ENCODE measurements around the gene KIF21B. TPM values are rescaled to one million over a fixed set of nuclear protein-coding genes. Genes with fewer than 3 reads are reported as not detected.
"Not testable (repeated sequence)": the region's sequence is repeated elsewhere in the genome, so short reads cannot be mapped to it uniquely, and the experiment has no call there.

KIF21B gene
- total RNA-seq, 1 experiment from 2014 or later = 0.74 TPM

- DNase-seq (ENCODE audit: low read depth, low spot score) = no peak
- in situ Hi-C loops (cut with HindIII; ENCODE audit: low pct_unique_long_range_greater_than_20kb, low sequenced_read_pairs) = no loop called here
Observed at GRCh38 chr1:200968469-200969410, 54.8 kb downstream of the KIF21B start.

DNA sequence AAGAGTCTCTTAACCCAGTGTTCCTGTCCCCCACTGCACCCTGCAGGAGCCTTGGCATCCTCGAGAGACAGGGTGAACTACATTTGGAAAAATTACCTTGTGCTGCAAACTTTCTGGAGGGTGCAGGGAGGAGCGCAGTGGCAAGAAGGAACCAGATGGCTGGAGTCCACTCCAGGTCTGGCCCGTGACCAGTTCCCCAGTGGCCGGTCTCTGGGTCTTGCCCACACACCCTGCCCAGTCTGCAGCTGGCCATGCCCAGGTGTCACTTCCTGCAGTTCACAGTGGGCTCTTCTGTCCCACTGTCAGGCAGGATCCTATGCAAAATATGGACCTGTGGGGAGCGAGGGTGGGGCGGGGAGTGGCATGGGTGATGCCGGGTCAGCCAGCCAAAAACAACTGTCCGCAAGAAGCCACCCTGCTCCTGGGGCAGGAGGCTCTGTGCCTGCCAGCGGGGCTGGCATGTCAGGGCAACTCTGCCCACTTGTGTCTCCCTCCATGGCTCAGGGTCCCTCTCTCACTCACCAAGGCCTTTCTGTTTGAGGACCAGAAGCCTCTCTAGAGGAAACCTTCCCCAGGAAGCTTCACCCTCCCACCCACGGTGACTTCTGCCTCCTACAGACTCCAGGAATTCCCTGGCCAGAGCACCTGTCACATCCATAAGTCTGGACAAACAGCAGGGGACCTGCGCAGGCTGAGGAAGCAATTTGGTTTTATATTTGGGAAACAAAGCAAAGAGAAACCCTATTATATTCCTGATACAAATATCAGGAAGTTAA lies 55.6 kb downstream of the KIF21B start:
- in situ Hi-C loops (cut with HindIII; ENCODE audit: low pct_unique_long_range_greater_than_20kb, low sequenced_read_pairs) = no loop called here
- DNase-seq (ENCODE audit: low read depth, low spot score) = no peak

DNA sequence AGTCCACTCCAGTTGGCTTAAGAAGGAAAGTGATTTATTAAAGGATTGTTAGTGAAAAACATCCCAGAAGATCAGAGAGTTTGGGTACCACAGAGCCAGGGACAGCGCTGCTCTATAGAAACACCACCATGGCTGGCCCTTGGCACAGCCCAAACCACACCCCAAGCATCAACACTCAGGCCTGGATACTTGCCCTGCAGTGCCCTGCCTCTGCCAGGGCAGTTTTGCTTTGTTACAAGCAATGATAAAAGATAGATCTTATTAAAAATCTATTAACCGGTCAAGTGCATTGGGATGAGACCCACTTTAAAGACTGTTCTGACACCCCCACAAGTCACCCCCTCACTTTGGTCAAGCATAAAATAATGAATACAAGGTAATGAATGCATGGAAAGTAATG lies 56.6 kb downstream of the KIF21B start:
- in situ Hi-C loops (cut with HindIII; ENCODE audit: low pct_unique_long_range_greater_than_20kb, low sequenced_read_pairs) = no loop called here

GRCh38 chr1:200965111-200965805 lies 58.3 kb downstream of the KIF21B start:
- DNase-seq (ENCODE audit: low read depth, low spot score) = no peak
- in situ Hi-C loops (cut with HindIII; ENCODE audit: low pct_unique_long_range_greater_than_20kb, low sequenced_read_pairs) = no loop called here

More for the DNA sequence above, 56.6 kb downstream of the KIF21B start:
- DNase-seq (ENCODE audit: low read depth, low spot score) = no peak

DNA sequence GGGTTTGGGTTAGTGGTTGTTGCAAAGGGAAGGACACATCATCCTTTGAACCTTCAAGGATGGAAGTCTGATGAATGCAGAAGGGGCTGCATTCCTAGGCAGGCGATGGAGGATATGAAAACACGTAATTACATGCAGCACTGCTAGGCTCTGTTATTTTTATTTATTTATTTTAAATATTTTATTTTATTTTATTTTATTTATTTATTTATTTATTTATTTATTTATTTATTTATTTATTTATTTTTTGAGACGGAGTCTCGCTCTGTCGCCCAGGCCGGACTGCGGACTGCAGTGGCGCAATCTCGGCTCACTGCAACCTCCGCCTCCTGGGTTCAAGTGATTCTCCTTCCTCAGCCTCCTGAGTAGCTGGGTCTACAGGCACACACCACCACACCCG lies 59.6 kb downstream of the KIF21B start:
- in situ Hi-C loops (cut with HindIII; ENCODE audit: low pct_unique_long_range_greater_than_20kb, low sequenced_read_pairs); DNase-seq (ENCODE audit: low read depth, low spot score): not testable (repeated sequence)

- DNase-seq (ENCODE audit: low read depth, low spot score) = no peak
- in situ Hi-C loops (cut with HindIII; ENCODE audit: low pct_unique_long_range_greater_than_20kb, low sequenced_read_pairs) = no loop called here
Observed at GRCh38 chr1:200963076-200963475, 60.4 kb downstream of the KIF21B start.

DNA sequence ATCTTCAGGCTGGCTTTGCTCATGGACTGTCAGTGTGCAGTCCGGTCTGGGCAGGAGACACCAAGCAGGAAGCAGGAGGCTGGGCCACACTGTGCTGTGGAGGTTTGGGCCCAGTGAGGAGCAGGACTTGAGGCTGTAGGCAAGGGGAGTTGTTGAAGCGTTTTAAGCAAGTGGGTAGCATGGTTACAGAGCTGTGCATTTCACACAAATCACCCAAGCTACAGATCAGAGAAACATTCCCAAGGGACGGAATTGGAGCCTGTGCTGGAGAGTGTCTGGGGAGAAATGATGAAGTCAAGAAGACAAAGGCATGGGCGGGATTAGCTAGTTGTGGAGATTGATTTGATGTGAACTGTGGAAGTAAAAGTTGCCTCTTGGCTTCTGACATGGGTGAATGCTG lies 60.9 kb downstream of the KIF21B start:
- DNase-seq (ENCODE audit: low read depth, low spot score) = no peak
- in situ Hi-C loops (cut with HindIII; ENCODE audit: low pct_unique_long_range_greater_than_20kb, low sequenced_read_pairs) = no loop called here

DNA sequence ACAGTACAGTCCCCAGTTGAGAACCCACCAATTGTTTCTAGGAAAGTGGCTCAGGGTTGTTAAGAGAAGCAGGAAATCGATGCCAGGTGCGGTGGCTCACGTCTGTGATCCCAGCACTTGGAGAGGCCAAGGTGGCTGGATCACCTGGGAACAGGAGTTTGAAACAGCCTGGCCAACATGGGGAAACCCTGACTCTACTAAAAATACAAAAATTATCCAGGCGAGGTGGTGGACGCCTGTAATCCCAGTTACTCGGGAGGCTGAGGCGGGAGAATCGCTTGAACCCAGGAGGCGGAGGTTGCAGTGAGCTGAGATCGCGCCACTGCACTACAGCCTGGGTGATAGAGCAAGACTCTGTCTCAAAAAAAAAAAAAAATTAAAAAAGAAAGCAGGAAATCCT lies 61.4 kb downstream of the KIF21B start:
- in situ Hi-C loops (cut with HindIII; ENCODE audit: low pct_unique_long_range_greater_than_20kb, low sequenced_read_pairs); DNase-seq (ENCODE audit: low read depth, low spot score): not testable (repeated sequence)

DNA sequence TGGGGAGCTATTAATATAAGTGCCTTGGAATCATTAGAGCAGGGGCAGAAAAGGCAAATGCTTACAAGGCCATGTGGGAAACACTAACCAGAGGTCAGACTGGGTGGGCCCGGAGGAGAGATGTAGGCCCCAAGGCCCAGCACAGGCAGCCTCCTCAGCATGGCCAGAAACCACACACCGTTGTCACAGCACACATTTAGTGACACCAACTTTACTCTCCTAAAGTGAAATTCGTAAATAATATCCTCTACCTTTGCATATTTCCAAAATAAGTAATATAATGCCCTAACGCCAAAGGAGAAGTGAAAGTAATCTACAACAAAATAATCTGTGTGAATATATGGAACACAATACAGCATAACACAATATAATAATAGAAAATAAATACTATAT lies 62.6 kb downstream of the KIF21B start:
- no peak for DNase-seq (ENCODE audit: low read depth, low spot score)

GRCh38 chr1:200960236-200960947 lies 63.1 kb downstream of the KIF21B start:
- DNase-seq (ENCODE audit: low read depth, low spot score) = no peak
- in situ Hi-C loops (cut with HindIII; ENCODE audit: low pct_unique_long_range_greater_than_20kb, low sequenced_read_pairs) = no loop called here

More for the DNA sequence above, 62.6 kb downstream of the KIF21B start:
- in situ Hi-C loops (cut with HindIII; ENCODE audit: low pct_unique_long_range_greater_than_20kb, low sequenced_read_pairs) = no loop called here

- in situ Hi-C loops (cut with HindIII; ENCODE audit: low pct_unique_long_range_greater_than_20kb, low sequenced_read_pairs) = no loop called here
- DNase-seq (ENCODE audit: low read depth, low spot score) = peak; percentile 25
Observed at GRCh38 chr1:200959411-200959921, 64.0 kb downstream of the KIF21B start.

GRCh38 chr1:200958597-200958996 lies 64.9 kb downstream of the KIF21B start:
- no peak for DNase-seq (ENCODE audit: low read depth, low spot score)
- in situ Hi-C loops (cut with HindIII; ENCODE audit: low pct_unique_long_range_greater_than_20kb, low sequenced_read_pairs) = no loop called here

- in situ Hi-C loops (cut with HindIII; ENCODE audit: low pct_unique_long_range_greater_than_20kb, low sequenced_read_pairs) = no loop called here
- DNase-seq (ENCODE audit: low read depth, low spot score) = no peak
Observed at GRCh38 chr1:200954434-200954833, 69.1 kb downstream of the KIF21B start.

GRCh38 chr1:200951016-200951415 lies 72.5 kb downstream of the KIF21B start:
- in situ Hi-C loops (cut with HindIII; ENCODE audit: low pct_unique_long_range_greater_than_20kb, low sequenced_read_pairs) = no loop called here
- DNase-seq (ENCODE audit: low read depth, low spot score) = no peak

DNA sequence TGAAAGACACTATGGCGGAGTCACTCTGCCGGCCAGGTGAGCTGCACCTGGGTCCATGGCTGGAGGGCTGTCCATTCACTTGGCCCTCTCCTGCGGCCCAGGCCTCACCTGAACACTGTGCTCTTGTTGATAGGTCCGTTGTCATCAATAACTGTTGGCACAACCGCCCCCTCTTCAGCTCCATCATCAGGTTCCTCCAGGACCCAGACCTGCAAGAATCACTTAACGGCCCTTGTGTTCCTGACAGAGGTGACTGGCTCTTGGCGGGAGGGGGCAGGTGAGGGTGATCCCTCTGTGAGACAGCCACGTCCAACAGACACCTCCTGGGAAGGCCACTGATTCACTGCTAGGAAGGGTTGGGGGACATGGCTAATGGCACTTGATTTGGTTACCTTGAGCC lies 73.9 kb downstream of the KIF21B start:
- DNase-seq (ENCODE audit: low read depth, low spot score) = no peak
- in situ Hi-C loops (cut with HindIII; ENCODE audit: low pct_unique_long_range_greater_than_20kb, low sequenced_read_pairs) = no loop called here

DNA sequence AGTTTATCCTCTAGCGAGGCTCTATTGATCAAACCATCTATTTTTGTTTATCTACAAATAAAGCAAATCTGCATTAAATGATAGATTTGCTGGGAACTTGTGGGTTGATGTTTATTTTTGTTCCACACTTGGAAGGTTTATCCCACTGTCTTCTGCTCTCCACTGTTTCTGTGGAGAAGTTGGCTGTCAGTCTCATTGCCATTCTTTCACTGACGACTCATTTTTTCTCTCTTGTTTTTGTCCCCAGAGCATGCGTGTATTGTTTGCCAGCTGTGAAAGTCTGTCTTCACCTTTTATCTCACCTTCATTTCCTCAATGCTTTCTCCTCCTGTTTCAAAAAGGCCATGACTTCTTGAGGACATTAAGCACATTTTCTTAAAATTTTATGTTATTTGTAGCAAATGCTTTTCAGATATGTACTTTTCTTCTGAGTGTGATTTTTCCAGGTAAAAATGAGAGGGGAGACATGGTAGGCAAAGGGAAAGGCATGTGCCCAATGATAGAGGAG lies 76.4 kb downstream of the KIF21B start:
- DNase-seq (ENCODE audit: low read depth, low spot score) = no peak
- in situ Hi-C loops (cut with HindIII; ENCODE audit: low pct_unique_long_range_greater_than_20kb, low sequenced_read_pairs) = no loop called here

DNA sequence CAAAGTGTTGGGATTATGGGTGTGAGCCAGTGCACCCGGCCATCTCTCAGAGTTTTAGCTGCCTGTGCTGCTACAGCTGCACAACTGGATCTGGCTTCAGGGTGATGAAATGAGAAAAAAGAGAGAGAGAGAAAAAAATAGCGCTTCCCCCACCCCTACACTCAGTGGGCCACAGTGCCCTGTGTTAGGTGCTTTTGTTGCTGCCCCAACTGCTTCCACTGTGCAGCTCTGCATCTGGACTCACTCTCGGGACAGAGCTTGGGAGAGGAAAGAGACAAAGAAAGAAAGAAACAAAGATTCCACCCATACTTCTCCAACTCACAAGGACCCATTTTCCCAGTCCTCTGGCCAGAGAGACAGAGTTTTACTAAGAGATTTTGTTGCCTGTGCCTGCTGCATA lies 78.4 kb downstream of the KIF21B start:
- no peak for DNase-seq (ENCODE audit: low read depth, low spot score)
- in situ Hi-C loops (cut with HindIII; ENCODE audit: low pct_unique_long_range_greater_than_20kb, low sequenced_read_pairs) = no loop called here
